Hematopoietic multipotent progenitor cell treated with erythropoietin and hydrocortisone succinate and interleukin-3 and kit ligand, for 15 days (in vitro differentiated cells): Measurements from ENCODE around the gene PEX16.

Experiments
- DNase-seq: peaks from one replicate; pipeline ENCODE4 v3.0.0-alpha.2; 2015; ENCODE audit warnings: low spot score

The PEX16 gene

DNA sequence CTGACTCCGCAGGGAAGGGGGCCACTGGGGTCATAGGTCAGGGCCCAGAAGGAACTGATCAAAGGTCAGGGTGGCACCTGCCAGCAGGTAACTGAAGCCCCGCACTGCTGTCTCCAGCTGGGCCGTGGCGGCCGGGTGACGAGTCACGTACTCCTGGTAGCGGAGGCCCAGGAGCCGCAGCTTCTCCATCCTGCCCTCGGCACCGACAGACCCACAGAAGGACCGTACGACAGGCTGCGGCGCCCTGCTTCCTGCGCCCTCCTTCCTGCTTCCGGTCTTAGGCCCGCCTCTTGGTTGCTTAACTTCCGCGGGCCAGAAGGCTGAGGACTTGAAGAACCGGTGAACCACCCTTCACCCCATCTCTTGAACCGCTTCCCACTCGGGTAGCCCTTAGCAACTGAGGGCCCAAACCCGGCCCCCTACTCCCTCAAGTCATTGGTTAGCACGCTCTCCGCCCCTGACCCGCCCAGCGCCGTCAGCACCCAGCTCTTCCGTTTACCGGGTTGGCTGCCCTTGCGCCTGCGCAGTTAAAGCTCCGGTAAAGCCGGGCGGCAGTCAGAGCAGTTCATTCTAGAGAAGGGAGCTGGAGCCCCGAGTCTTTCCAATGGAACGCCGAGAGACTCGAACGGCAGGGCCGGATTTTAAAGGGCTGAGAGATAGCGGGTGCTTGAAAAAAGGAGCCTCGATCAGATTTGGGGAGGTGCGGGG is at the start of gene PEX16:
Gene PEX16, minus strand, starts transcription at position 255 of the 708 bp plus-strand sequence. Its CDS starts 66 bp downstream, at position 189.
- peak; percentile 96 for DNase-seq

DNA sequence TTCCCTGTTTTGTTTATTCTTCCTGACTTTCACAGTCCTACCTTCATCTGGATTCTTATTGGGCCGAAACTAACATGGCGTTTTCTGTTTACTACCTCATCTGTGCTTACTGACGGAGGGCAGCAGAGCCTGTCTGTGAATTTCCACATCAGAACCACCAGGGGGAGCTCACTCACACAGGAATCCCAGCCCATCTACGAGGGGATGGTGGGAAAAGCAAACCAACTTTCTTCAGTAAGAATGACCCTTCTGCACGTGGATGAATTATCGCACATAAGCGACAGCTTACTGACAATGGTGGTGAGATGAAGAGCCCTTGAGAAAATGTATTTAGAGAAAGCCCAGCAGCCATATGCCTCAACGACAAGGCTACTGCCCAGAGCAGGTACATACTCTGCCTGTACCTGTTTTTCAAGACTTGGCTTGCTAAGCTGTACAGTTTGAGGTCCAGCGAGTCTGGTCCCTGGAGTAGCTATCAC is 47.3 kb upstream of the PEX16 start:
- peak; percentile 85 for DNase-seq

DNA sequence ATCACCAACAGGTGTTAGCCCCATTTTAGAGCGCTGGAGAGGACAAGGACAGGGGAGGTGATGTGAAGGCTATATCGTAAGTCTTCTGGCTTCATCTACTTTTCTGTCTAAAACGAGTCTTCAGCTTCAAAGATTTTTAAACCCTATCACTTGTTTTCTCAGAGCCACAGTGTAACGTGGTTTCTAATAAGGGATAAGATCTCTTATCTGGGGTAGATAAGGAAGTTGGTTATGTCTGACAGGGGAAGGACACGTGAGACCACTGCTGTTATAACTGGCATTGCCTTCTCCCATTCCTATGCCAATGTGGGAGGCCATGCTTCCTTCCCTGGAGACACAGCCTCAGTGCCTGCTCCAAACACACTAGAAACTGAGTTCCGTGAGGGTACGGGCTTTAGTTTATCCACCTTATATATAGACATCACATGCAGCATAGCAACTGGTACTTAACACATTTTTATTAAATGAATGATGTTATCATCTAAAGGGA is 44.1 kb upstream of the PEX16 start:
- no peak for DNase-seq

DNA sequence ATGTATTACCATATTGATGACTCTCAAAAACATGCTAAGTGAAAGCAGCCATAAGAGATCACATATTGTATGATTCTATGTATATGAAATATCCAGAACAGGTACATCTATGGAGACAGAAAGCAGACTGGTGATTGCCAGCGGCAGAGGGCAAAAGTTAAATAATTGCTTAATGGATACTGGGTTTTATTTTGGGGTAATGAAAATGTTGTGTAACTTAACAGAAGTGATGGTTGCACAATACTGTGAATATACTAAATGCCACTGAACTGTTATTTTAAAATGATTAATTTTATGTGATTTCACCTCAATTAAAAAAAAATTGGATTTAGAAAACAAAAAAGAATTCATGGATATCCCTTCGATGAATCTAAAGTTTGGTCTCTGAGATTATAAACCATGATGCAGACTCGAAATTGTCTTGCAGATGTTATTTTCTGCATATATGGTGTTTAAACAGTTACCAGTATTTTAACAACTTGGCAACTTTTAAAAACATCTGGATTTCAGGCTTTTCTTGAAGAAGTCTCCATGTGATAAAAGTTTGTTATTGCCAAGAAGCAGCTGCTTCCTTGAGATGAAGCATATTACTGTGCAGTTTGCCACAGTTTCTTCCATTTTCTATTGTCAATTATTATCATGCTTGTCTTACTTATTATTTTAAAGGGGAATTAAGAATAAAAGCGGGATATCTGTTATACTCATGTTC is 42.9 kb upstream of the PEX16 start:
- DNase-seq = no peak

DNA sequence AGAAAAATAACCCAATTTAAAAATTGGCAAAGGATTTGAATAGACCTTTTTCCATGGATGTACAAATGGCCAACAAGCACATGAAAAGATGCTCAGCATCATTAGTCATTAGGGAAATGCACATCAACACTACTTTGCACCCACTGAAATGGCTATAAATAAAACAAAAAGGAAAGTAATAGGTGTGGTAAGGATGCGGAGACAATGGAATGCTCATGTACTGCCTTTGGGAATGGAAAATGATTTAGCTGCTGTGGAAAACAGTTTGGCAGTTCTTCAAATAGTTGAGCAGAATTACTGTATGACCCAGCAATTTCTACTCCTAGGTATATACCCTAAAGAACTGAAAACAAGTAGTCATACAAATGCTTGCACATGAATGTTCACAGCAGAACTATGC is 42.2 kb upstream of the PEX16 start:
- DNase-seq = no peak

DNA sequence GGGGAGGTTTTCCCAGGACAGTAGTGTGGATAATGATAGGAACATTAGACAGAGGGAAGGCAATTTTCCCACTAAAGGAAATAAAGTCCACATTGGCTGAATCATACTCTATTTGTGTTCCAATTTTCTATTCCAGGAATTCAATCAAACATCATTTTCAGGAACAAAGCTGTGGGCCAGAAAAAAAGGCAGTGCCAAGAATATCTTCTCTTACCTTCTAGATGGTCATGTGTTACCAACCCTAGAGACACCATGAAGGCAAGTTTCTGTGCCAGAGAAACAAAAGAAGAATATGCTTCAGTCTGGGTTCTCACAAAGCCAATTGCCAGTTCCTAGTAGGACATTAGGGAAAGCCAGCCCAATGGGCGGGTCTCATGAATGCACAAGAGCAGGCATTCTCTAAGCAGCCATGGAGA is 32.3 kb upstream of the PEX16 start:
- no peak for DNase-seq

DNA sequence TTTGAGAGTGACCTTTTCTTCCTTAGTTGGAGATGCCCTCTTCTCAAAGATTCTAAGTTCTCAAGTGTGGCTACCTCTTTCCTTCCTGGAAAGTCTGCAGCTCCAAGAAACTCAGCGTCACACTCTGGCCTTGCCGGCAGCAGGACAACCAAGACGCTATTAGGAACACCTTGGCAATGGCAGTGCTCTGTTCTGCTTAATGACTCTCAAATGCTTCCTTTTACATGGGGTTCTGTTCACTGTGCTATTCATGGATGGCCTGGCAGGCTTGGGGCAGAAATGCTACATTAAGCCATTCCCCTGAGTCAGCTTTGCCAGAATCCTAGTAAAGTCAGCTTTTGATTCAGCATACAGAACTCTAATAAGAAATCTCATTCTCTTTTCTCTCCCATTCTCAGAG is 30.7 kb upstream of the PEX16 start:
- DNase-seq = no peak

DNA sequence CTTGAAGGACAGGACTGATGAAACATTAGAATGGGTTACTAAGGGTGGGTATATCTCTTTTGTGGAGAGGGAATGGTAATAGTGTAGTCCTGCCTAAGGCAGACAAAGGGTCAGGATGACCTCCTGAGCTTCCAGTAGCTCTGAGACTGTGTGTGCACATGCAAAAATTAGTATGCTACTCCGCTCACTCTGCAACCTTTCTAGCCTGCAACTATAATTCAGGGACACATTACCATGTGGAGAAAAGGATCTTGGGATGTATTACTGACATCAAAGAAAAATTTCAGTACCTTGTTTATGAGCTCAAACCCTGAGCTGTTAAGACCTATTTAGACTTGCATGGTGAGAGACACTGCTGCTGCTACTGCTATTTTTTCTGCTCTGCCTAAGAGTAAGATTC is 30.2 kb upstream of the PEX16 start:
- no peak for DNase-seq

DNA sequence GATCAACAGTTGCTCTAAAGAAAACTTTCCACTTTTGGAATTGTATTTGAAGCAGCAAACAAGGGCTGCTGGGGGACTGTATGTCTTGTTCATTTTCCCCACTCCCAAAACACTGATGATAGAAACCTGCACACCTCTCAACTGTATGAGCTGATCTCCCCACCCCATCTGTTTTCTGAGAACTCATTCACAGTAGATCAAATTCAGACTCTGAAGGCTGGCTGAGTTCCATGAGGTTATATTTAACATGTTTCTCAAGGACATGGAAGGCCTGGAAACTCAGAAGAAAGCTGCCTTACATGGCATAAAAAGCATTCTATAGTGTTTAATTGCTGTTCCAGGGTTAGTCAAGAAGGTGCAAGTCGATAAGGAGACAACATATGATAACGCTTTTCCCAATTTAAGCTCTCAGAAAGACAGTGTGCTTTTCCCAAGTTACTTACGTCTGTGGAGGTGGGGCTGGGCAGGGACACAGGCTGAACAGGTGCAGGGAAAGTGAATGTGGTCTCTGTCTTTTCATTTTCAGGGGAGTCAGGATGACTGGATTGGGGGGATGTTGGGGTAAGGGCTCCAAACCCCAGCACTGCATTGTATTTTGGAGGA is 27.8 kb upstream of the PEX16 start:
- DNase-seq = no peak

DNA sequence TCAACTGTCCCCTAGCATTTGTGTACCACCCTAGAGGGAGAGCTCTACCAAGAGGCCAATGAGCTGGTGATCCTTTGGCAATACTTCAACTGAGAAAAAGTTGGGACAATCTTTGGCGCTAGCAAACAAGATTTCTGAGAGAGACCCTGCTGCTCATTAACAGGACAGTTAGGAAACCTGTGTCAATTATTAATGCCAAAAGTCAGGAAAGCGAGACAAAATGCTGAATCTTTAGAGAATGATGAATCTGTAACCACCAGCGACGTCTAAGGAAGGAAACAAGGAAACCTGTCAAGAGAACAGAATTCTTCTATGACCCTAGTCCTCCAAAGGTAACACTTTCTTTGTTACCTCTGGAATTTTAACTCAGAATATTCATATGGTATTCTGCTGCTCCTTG is 24.7 kb upstream of the PEX16 start:
- DNase-seq = no peak

DNA sequence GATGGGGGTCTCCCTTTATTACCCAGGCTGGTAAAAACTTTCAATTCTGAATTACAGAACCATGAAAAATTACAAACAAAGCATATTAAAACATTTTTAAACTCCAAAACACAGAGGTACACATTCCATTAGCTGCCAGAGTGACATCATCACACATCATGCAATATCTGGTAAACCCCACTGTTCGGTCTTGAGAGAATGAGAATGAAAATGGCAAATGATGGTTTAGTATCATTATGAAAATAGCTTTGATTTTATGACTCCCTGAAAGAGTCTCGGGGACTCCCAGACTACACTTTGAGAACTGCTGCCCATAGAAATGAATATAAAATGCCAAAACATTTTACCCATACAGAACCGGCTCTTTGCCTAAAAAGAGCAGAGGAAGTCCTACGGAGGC is 23.6 kb upstream of the PEX16 start:
- DNase-seq = no peak

DNA sequence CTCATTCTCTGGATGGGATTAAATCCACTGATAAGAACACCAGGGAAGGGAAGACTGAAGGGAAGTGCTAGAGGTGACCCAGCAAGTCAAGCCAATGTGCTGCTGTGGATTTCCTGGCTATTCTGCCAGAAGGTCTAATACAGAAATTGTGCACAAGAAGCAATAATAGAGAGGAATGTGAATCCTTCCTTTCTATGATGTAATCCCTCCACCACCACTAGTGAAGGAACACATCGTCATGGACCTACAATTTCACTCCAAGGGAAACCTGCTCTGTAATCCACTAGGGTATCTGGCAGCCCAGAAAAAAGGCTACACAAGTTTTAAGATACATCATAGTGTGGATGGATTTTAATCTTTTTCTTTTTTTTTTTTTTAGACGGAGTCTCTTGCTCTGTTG is 22.2 kb upstream of the PEX16 start:
- no peak for DNase-seq

DNA sequence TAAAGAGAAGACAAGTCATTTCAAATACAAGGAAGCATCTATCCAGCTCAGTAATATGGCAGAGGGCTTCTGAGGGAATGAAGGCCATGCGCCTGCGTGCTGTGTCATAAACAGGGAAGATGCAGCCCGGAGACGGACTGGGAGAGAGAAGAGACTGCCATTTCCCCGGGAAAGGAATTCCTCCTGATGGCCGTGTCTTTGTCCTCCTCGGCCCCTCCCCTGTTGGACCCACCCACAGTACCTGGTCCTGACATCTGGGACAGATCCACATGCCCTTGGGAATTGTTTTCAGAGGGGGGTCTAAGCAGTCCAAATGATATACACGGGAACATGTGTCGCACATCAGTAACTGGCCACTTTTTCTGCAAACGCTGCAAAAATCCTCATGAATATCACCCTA is 20.2 kb upstream of the PEX16 start:
- no peak for DNase-seq

DNA sequence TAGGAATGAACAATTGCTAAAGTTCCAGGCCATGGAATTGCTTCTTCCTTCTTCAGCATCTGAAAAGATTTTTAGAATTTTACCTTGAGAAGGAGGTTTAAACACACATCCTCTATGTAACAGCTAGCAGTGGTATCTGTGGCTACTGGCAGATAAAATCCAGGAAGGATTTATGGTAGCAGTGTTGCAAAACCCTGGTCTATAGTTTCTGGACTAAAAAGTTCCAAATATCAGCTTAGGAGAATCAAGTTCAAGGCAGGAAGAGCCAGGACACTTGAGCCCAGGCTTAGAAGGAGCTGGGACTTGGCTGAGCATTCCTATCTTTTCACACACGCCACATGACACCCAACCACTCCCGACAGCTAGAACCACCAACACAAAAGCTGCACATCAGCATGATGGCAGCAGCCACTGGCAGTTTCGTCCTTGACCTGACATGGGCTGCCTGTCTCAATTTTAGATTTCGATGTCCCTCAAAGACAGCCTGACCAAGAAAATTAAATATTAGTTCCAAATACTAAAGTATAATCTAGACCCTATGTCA is 18.9 kb upstream of the PEX16 start:
- DNase-seq = no peak

DNA sequence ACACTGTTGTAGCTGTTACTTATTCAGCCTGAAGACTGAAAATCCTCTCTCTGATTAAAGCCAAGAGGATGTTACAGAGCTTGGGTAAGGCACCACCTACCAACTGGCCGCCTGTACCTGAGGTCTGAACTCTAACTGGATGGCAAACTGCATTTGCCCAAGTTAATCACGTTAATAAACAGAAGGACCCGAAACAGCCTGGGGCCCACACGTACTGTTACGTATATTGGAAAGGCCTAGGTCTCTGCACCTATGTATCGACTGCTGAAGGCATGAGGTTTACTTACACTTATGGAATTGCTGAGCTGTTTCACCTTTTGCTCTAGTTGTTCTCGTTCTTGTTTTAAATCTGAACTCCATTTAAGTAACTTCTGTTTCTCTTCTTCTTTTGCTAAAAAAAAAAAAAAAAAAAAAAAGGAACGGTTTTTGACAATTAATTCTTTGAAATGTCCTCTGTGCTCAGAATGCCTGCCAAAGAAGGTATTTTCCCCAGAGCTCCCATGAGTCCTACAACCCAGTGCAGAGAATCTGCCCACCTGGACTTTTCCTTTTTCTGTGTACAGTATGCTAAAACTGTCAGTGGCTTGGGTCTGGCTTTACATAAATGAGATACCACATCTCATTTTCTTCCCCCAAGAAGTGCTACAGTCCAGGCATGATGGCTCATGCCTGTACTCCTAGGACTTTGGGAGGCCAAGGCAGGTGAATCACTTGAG is 17.8 kb upstream of the PEX16 start:
- DNase-seq = no peak

DNA sequence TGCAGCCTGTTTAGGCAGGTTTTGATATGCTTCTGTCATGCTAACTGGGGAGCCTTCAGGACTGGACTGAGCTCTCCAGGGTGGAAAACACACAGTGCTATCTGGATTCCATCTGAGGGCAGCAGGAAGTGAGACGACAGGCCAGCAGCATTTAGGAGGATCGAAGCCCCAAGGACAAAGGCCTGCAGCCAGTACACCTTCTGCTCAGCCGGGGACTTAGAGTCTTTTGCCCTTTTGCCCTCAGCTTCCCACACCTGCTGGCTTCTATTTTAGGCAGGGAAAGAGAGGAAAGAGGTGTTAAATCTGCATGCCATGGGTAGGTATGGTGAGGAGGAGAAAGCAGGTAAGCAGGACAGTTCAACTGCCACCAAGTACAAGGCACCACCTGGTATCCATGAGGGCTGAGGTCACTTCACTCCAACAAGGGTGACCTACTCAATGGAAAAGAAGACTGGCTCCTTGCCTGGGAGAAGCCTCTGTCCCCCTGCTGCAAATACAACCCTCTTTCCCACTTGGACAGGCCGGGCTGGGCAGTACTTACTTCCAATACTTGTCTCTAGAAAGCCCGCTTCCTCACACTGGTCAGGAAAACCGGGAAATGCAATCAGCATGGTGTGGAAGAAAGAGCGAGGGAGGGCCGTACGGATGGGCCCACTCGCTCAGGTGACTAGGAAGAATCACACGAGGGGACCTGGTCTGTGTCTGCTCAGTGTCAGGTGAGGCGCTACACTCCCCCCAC is 17.1 kb upstream of the PEX16 start:
- DNase-seq = no peak

DNA sequence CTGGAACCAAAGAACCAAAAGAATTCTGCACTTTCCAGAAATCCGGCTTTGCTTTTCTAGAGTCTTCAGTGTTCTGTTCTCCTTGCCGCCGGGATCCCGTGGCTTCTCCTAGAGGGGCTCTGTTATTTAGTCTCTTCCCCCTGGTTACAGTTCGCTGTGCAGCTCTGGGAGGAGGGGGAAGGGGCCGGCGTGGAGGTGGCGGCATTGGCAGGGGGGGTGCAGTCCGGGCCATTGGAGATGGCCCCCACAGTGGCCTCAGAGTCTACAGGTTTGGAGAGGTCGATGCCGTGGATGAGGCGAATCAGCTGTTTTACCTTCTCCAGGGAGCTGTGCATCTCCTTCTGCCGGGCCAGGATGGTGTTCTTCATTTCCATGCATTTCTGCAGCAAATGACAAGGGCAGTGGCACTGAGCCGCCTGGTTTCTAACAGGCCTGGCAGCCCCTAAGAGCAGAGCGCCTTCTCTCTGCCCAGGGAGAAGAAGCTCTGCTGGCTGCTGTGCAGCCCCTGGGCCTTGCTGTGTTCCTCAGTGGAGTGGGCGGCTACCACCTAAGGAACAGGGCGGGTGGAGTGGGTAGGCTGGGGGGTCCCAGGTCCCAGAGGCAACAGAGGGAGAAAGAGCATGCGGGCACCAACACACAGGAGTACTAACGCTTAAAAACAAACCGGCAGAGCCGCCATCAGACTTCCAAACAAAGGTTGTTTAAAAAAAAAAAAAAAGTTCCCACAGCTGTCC is 16.3 kb upstream of the PEX16 start:
- no peak for DNase-seq

DNA sequence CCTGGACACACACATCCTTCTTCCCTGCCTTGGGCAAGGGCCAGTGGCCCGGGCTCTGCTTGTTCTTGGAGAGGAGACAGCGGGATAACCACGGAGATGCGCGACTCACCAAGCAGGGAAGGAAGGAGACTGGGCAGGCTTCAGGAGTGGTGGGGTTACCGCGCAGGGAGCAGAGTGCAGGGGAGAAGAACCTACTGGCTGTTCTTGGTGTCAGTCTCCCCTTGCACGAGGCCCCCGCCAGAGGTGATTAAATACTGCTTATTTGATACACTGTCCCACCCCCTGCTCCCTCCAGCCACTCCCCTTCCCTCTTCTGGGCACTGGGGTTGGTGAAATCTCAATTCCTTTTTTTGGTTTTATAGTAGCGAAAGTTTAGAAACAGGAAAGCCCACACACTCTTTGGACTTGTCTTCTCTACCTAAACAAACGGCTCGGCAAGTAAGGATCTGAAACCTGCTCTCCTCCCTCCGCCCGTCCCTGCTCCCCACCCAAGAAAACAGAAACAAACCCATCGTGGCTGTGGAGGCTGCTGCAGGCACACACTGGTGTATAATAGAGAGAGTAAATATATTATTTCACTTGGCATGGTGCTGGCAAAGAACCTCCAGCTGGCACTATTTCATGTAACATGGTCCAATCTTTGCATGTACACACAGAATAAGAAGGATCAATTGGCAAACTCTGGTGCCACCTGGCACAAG is 15.6 kb upstream of the PEX16 start:
- DNase-seq = no peak

DNA sequence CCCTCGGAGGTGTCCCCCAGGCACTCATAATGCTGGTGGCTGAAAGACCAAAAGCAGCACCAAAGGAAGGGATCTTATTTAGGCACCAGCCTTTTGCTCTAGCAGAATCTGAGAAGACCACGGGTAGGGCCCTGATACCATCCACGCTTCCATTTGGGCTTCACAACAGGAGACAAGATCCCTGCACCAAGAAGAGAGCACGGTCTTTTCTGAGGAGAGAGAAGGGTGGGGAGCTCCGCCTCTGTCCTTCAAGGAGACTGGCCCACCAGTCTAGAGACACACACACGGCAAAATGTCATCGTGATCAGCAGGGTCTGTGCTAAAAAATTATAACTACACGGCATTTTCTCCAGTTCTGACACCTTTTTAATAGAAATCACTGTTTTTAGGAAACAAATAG is 14.5 kb upstream of the PEX16 start:
- DNase-seq = no peak

DNA sequence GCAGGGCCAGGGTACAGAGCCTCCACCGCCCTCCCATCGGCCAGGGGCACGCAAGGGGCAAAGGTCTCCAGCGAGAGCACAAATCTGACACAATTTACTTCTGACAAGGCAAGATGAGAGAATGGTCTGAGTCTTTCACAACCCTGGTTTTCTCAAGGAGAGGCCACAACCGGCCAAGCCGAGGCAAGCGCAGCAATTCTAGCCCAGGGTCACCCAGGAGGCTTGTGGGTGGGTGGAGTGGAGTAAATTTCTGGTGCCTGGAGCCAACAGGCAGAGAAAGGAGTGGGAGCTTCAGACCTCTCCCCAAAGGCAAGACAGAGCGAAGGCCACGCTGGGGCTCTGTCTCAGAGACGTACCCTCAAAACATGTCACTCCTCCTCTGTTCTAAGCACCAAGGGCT is 14.1 kb upstream of the PEX16 start:
- DNase-seq = no peak
